NCI-H2196 treated with DMSO at 0.1 percent for 48 hours (cell line): Measurements from ENCODE around the gene C9orf78.
"Not testable (repeated sequence)": the region's sequence is repeated elsewhere in the genome, so short reads cannot be mapped to it uniquely, and the experiment has no call there.

Experiments used
- DNase-seq: peaks from one replicate; lab custom pipeline; 2025; ENCODE audit not compliant: unreplicated experiment; lab: John Stamatoyannopoulos, UW

The C9orf78 gene

GRCh38 chr9:129813661-129814060, 21.4 kb downstream of the C9orf78 start:
- no peak for DNase-seq

GRCh38 chr9:129812385-129812784, 22.7 kb downstream of the C9orf78 start:
- no peak for DNase-seq

GRCh38 chr9:129811967-129812363, 23.1 kb downstream of the C9orf78 start:
- DNase-seq = no peak

GRCh38 chr9:129810788-129811187, 24.3 kb downstream of the C9orf78 start:
- no peak for DNase-seq

GRCh38 chr9:129810116-129810515, 25.0 kb downstream of the C9orf78 start:
- no peak for DNase-seq

GRCh38 chr9:129809346-129809745, 25.7 kb downstream of the C9orf78 start:
- no peak for DNase-seq

GRCh38 chr9:129806061-129806460, 29.0 kb downstream of the C9orf78 start:
- DNase-seq = no peak

GRCh38 chr9:129803676-129804060, 31.4 kb downstream of the C9orf78 start:
- no peak for DNase-seq

- DNase-seq = peak; percentile 68
These were observed 32.0 kb downstream of the C9orf78 start, which contains the start of gene TOR1B for GRCh38 chr9:129802833-129803675. TOR1B (plus strand) TSS chr9:129803184; CDS start chr9:129803213, 29 bp downstream.

- no peak for DNase-seq
These were observed 33.6 kb downstream of the C9orf78 start for GRCh38 chr9:129801504-129801903.

GRCh38 chr9:129798973-129799372, 36.1 kb downstream of the C9orf78 start:
- no peak for DNase-seq

GRCh38 chr9:129796029-129796428, 39.0 kb downstream of the C9orf78 start:
- DNase-seq = not testable (repeated sequence)

GRCh38 chr9:129794549-129794948, 40.5 kb downstream of the C9orf78 start:
- DNase-seq = no peak

- no peak for DNase-seq
These were observed 48.6 kb downstream of the C9orf78 start for GRCh38 chr9:129786481-129786880.

- no peak for DNase-seq
These were observed 49.2 kb downstream of the C9orf78 start for GRCh38 chr9:129785866-129786265.

GRCh38 chr9:129784970-129785369, 50.1 kb downstream of the C9orf78 start:
- DNase-seq = not testable (repeated sequence)

GRCh38 chr9:129783516-129784361, 51.3 kb downstream of the C9orf78 start:
- peak; percentile 56 for DNase-seq

- no peak for DNase-seq
These were observed 53.1 kb downstream of the C9orf78 start for GRCh38 chr9:129781981-129782380.

GRCh38 chr9:129781131-129781530, 53.9 kb downstream of the C9orf78 start:
- DNase-seq = no peak

- DNase-seq = no peak
These were observed 55.4 kb downstream of the C9orf78 start for GRCh38 chr9:129779560-129780190.

GRCh38 chr9:129778469-129778868, 56.6 kb downstream of the C9orf78 start:
- no peak for DNase-seq
